IMR-90 (cell line): ENCODE data around the gene TMPRSS11E. TPM values are rescaled to one million over a fixed set of nuclear protein-coding genes. Genes with fewer than 3 reads are reported as not detected.

ENCODE experiments used
- ATAC-seq: fragments of 200-7000 bp; cut with Tn5 transposase; 2 replicates; pipeline ENCODE4 v1.9.1; 2020; ENCODE audit warnings: low read depth, mild to moderate bottlenecking, moderate library complexity
- BruUV-seq: library from RNA; stranded (reverse); fragments of 400-500 nt; replicated peaks from 2 replicates; lab custom pipeline; 2021; lab: Mats Ljungman, UMichigan
- CTCF ChIA-PET: fragments of 300-600 bp; formaldehyde crosslinking; extraction: SDS; loops from one replicate; lab custom pipeline; 2021; ENCODE audit warnings: antibody characterized with exemption; lab: Yijun Ruan, JAX
- POLR2A ChIA-PET: fragments of 300-600 bp; sonication (Branson Sonifier 250); formaldehyde crosslinking; loops from one replicate; lab custom pipeline; 2022; ENCODE audit warnings: antibody characterized with exemption; ENCODE audit not compliant: unreplicated experiment; lab: Charles Lee
- DNase-seq: peaks from one replicate; pipeline ENCODE4 v3.0.0; 2013
- H2AFZ ChIP-seq: replicated peaks from 2 replicates; pipeline ENCODE3; 2013; ENCODE audit warnings: low read length, mild to moderate bottlenecking; ENCODE audit not compliant: poor library complexity
- H2AK5ac ChIP-seq: 2 replicates; pipeline ENCODE4 v1.6.1; 2013; ENCODE audit warnings: low read depth, low read length, inconsistent platforms
- H2AK9ac ChIP-seq: replicated peaks from 2 replicates; pipeline ENCODE3; 2013; ENCODE audit warnings: mild to moderate bottlenecking, low read depth, low read length, moderate library complexity; ENCODE audit not compliant: poor library complexity
- H2BK120ac ChIP-seq: 2 replicates; pipeline ENCODE4 v1.6.1; 2013; ENCODE audit warnings: low read depth, low read length, inconsistent platforms
- H2BK15ac ChIP-seq: 3 replicates; pipeline ENCODE4 v1.6.1; 2013; ENCODE audit warnings: low read depth, low read length, inconsistent platforms
- H2BK20ac ChIP-seq: 2 replicates; pipeline ENCODE4 v1.6.1; 2013; ENCODE audit warnings: low read depth, mild to moderate bottlenecking, inconsistent platforms, low read length, moderate library complexity
- H2BK5ac ChIP-seq: 2 replicates; pipeline ENCODE4 v1.6.1; 2013; ENCODE audit warnings: mild to moderate bottlenecking, low read depth, low read length, inconsistent platforms; ENCODE audit not compliant: poor library complexity, severe bottlenecking
- H3K14ac ChIP-seq: replicated peaks from 2 replicates; pipeline ENCODE4 v1.6.1; 2013; ENCODE audit warnings: low read depth, low read length, inconsistent platforms
- H3K18ac ChIP-seq: 2 replicates; pipeline ENCODE4 v1.6.1; 2013; ENCODE audit warnings: low read depth, low read length, control low read depth
- H3K23ac ChIP-seq: 2 replicates; pipeline ENCODE4 v1.6.1; 2013; ENCODE audit warnings: low read depth, low read length, inconsistent platforms
- H3K27ac ChIP-seq: 2 replicates; pipeline ENCODE4 v1.5.1; 2013; ENCODE audit warnings: mild to moderate bottlenecking, control low read depth, low read length; ENCODE audit not compliant: insufficient read depth
- H3K27me3 ChIP-seq: 2 replicates; pipeline ENCODE4 v1.6.1; 2013; ENCODE audit warnings: low read length; ENCODE audit not compliant: control insufficient read depth, insufficient read depth
- H3K36me3 ChIP-seq: 2 replicates; pipeline ENCODE4 v1.6.1; 2013; ENCODE audit warnings: low read length, mixed read lengths; ENCODE audit not compliant: control insufficient read depth, insufficient read depth
- H3K4ac ChIP-seq: 2 replicates; pipeline ENCODE4 v1.6.1; 2013; ENCODE audit warnings: low read depth, low read length, inconsistent platforms
- H3K4me1 ChIP-seq: 2 replicates; pipeline ENCODE4 v1.6.1; 2013; ENCODE audit warnings: low read length, mixed read lengths; ENCODE audit not compliant: control insufficient read depth, insufficient read depth
- H3K4me2 ChIP-seq: 2 replicates; pipeline ENCODE4 v1.6.1; 2013; ENCODE audit warnings: low read depth, mild to moderate bottlenecking, control low read depth, low read length, moderate library complexity
- H3K4me3 ChIP-seq: 2 replicates; pipeline ENCODE4 v1.5.1; 2013; ENCODE audit warnings: low read depth, mild to moderate bottlenecking, control low read depth, low read length, moderate library complexity; ENCODE audit not compliant: insufficient read depth
- H3K56ac ChIP-seq: 2 replicates; pipeline ENCODE4 v1.6.1; 2013; ENCODE audit warnings: low read length, inconsistent platforms; ENCODE audit not compliant: insufficient read depth; ENCODE audit errors: extremely low read depth
- H3K79me1 ChIP-seq, 2 experiments: 2 replicates each; pipeline ENCODE4 v1.6.1; 2013; ENCODE audit warnings: low read length in 2 of 2, inconsistent platforms in 1 of 2, low read depth in 1 of 2
- H3K9ac ChIP-seq: 2 replicates; pipeline ENCODE4 v1.6.1; 2013; ENCODE audit warnings: low read depth, low read length, control low read depth
- H3K9me1 ChIP-seq: 2 replicates; pipeline ENCODE4 v1.6.1; 2013; ENCODE audit warnings: low read length, inconsistent platforms; ENCODE audit not compliant: insufficient read depth
- H3K9me3 ChIP-seq: 2 replicates; pipeline ENCODE4 v1.6.1; 2013; ENCODE audit warnings: low read length; ENCODE audit not compliant: control insufficient read depth, insufficient read depth
- H4K20me1 ChIP-seq: 2 replicates; pipeline ENCODE4 v1.6.1; 2013; ENCODE audit warnings: low read length, inconsistent platforms; ENCODE audit not compliant: insufficient read depth
- H4K5ac ChIP-seq: 2 replicates; pipeline ENCODE4 v1.6.1; 2013; ENCODE audit warnings: mild to moderate bottlenecking, low read depth, low read length, control low read depth
- H4K8ac ChIP-seq, 2 experiments: 2 replicates each; pipeline ENCODE4 v1.6.1; 2013; ENCODE audit warnings: low read depth in 2 of 2, low read length in 2 of 2, control low read depth in 1 of 2, inconsistent platforms in 1 of 2
- H4K91ac ChIP-seq: 2 replicates; pipeline ENCODE4 v1.6.1; 2013; ENCODE audit warnings: low read depth, low read length, inconsistent platforms; ENCODE audit not compliant: insufficient read depth
- BHLHE40 ChIP-seq: fragments of 150-350 bp; IDR thresholded peaks from 2 replicates; pipeline ENCODE4 v1.6.1; 2016; ENCODE audit warnings: mild to moderate bottlenecking, low read depth, low read length
- CEBPB ChIP-seq: IDR thresholded peaks from 2 replicates; pipeline ENCODE4 v1.6.1; 2012; ENCODE audit warnings: low read depth, low read length, improper control_type of control experiment
- CHD1 ChIP-seq: IDR thresholded peaks from 2 replicates; pipeline ENCODE4 v1.6.1; 2012; ENCODE audit warnings: low read depth, low read length, improper control_type of control experiment
- CTCF ChIP-seq: conservative IDR thresholded peaks from 2 replicates; pipeline ENCODE4 v1.5.1; 2012; ENCODE audit warnings: mild to moderate bottlenecking, low read depth, low read length, improper control_type of control experiment
- ELK1 ChIP-seq: fragments of 150-350 bp; IDR thresholded peaks from 2 replicates; pipeline ENCODE4 v1.6.1; 2016; ENCODE audit warnings: low read depth, mild to moderate bottlenecking, low read length, moderate library complexity, borderline replicate concordance
- FOS ChIP-seq: fragments of 150-350 bp; IDR thresholded peaks from 2 replicates; pipeline ENCODE4 v1.6.1; 2016; ENCODE audit warnings: low read depth, low read length
- MAFK ChIP-seq: IDR thresholded peaks from 2 replicates; pipeline ENCODE4 v1.6.1; 2012; ENCODE audit warnings: low read depth, low read length, improper control_type of control experiment
- MAZ ChIP-seq: IDR thresholded peaks from 2 replicates; pipeline ENCODE4 v1.6.1; 2012; ENCODE audit warnings: low read depth, mild to moderate bottlenecking, low read length, improper control_type of control experiment, moderate library complexity, borderline replicate concordance
- MXI1 ChIP-seq: IDR thresholded peaks from 2 replicates; pipeline ENCODE4 v1.6.1; 2012; ENCODE audit warnings: low read depth, mild to moderate bottlenecking, low read length, moderate library complexity, borderline replicate concordance
- NFE2L2 ChIP-seq: fragments of 150-350 bp; IDR thresholded peaks from 2 replicates; pipeline ENCODE4 v1.6.1; 2016; ENCODE audit warnings: low read depth, mild to moderate bottlenecking, low read length
- POLR2A ChIP-seq: IDR thresholded peaks from 2 replicates; pipeline ENCODE4 v1.6.1; 2012; ENCODE audit warnings: mild to moderate bottlenecking, low read depth, low read length
- RAD21 ChIP-seq: IDR thresholded peaks from 2 replicates; pipeline ENCODE4 v1.6.1; 2012; ENCODE audit warnings: low read length, improper control_type of control experiment
- RCOR1 ChIP-seq: IDR thresholded peaks from 2 replicates; pipeline ENCODE4 v1.6.1; 2012; ENCODE audit warnings: mild to moderate bottlenecking, low read length, improper control_type of control experiment; ENCODE audit not compliant: insufficient replicate concordance
- RFX5 ChIP-seq: IDR thresholded peaks from 2 replicates; pipeline ENCODE4 v1.8.0; 2012; ENCODE audit warnings: low read depth, mild to moderate bottlenecking, low read length, moderate library complexity
- SMC3 ChIP-seq: fragments of 150-350 bp; IDR thresholded peaks from 2 replicates; pipeline ENCODE4 v1.6.1; 2016; ENCODE audit warnings: low read depth, mild to moderate bottlenecking, antibody characterized with exemption, low read length, moderate library complexity
- USF2 ChIP-seq: fragments of 150-350 bp; IDR thresholded peaks from 2 replicates; pipeline ENCODE4 v1.6.1; 2017; ENCODE audit warnings: mild to moderate bottlenecking, antibody characterized with exemption, low read length, low read depth
- WGBS, 2 experiments: methylation state at CpG; one replicate each; pipeline versions ENCODE4 v1.1.5 to v1.1.7; 2013; ENCODE audit warnings: missing lambda C conversion rate in 2 of 2; ENCODE audit not compliant: insufficient read length in 1 of 2; ENCODE audit errors: extremely low coverage in 2 of 2; 5-methylcytosine and 5-hydroxymethylcytosine counted together
- dilution Hi-C: fragments of 300-500 bp; cut with HindIII; formaldehyde crosslinking; loops from one replicate; pipeline ENCODE4 v1.14.3; 2018; ENCODE audit warnings: low sequenced_read_pairs; ENCODE audit not compliant: unreplicated experiment
- in situ Hi-C: fragments of 300-500 bp; cut with MboI; formaldehyde crosslinking; loops from 3 replicates; pipeline ENCODE4 v1.14.3; 2019; ENCODE audit warnings: low sequenced_read_pairs, inconsistent platforms, mixed read lengths
- intact Hi-C: fragments of 100-400 bp; cut with micrococcal nuclease; formaldehyde crosslinking; loops from 2 replicates; pipeline ENCODE4 v1.10.0; 2022
- polyA plus RNA-seq, 3 experiments: library from polyadenylated mRNA; depleted of rRNA; stranded (reverse); fragments of >200 nt; gene quantifications; 2 replicates each; pipeline ENCODE4 v1.2.3, GENCODE V29; 2012; ENCODE audit warnings: low replicate concordance in 1 of 3
- total RNA-seq: library from RNA; depleted of rRNA; stranded (reverse); fragments of >200 nt; gene quantifications from 2 replicates; pipeline ENCODE4 v1.2.3, GENCODE V29; 2012

TMPRSS11E gene
- total and polyA plus RNA-seq, 2 of the 4 experiments (the other 2 are of a cell fraction) = not detected

- H3K23ac ChIP-seq = no peak overlapping the region
- dilution Hi-C loops (no loop called here), in situ Hi-C loops (no loop called here), intact Hi-C loops (loop anchor here (10.0 kb wide), 2 partner anchors 1124 to 1394 kb away; no protein-coding TSS in a partner anchor)
- H3K36me3 ChIP-seq = no peaks in the 10 kb centered on the region
- H3K79me1 ChIP-seq = no peaks in the 10 kb centered on the region
- TF ChIP-seq CTCF (no peak), CHD1 (no peak), RCOR1 (no peak), FOS (no peak), MAFK (no peak), RAD21 (no peak), CEBPB (no peak), ELK1 (no peak), SMC3 (no peak), POLR2A (no peak), MXI1 (no peak), BHLHE40 (no peak), RFX5 (no peak), USF2 (no peak), NFE2L2 (no peak), MAZ (no peak)
- H3K4me2 ChIP-seq = no peak overlapping the region
- no peaks in the 10 kb centered on the region for H3K9me3 ChIP-seq
- ChIA-PET POLR2A (interaction anchor here (0.6 kb wide), 1 partner anchor 143 kb away, joined by 3 read pairs; no protein-coding TSS in a partner anchor), CTCF (no interaction called here)
- H2BK20ac ChIP-seq = no peak overlapping the region
- H4K8ac ChIP-seq = no peak overlapping the region
- no peak overlapping the region for H2AK5ac ChIP-seq
- WGBS, 2 experiments = 100% methylated on average over 1 of the region's 6 CpGs; no CpG with 5 or more reads in 1 of the 2 experiments
- H3K14ac ChIP-seq = no peak overlapping the region
- H2AFZ ChIP-seq = no peak overlapping the region
- H4K20me1 ChIP-seq = no peaks in the 10 kb centered on the region
- H3K4me3 ChIP-seq = no peak overlapping the region
- no peak overlapping the region for H4K5ac ChIP-seq
- no peak overlapping the region for H4K91ac ChIP-seq
- H2AK9ac ChIP-seq = no peak overlapping the region
- no peaks in the 10 kb centered on the region for H3K27me3 ChIP-seq
- no peak overlapping the region for H3K4ac ChIP-seq
- no peaks in the 10 kb centered on the region for H3K4me1 ChIP-seq
- no peak overlapping the region for H2BK120ac ChIP-seq
- no peak for ATAC-seq
- no peak for DNase-seq
- no peak overlapping the region for H3K27ac ChIP-seq
- BruUV-seq = no TSS peak
- no peak overlapping the region for H2BK15ac ChIP-seq
- H3K18ac ChIP-seq = no peak overlapping the region
- no peak overlapping the region for H3K9ac ChIP-seq
- H2BK5ac ChIP-seq = no peak overlapping the region
- H3K9me1 ChIP-seq = no peaks in the 10 kb centered on the region
- H3K56ac ChIP-seq = no peak overlapping the region
These were observed 43.7 kb downstream of the TMPRSS11E start for GRCh38 chr4:68490826-68491457.
